Activated T-helper 17 cell treated with anti-CD3 and anti-CD28 coated beads, Interleukin-2, amount 50 U/mL, for 72 hours (primary cell): ENCODE measurements around the gene LRRC10. TPM values are rescaled to one million over a fixed set of nuclear protein-coding genes. Genes with fewer than 3 reads are reported as not detected.
"Not testable (repeated sequence)": the region's sequence is repeated elsewhere in the genome, so short reads cannot be mapped to it uniquely, and the experiment has no call there.

Source experiments
- ATAC-seq: fragments of 150-1000 bp; cut with Tn5 transposase; replicated peaks from 2 replicates; pipeline ENCODE4 v1.10.0; 2021; ENCODE audit warnings: mild to moderate bottlenecking, moderate library complexity
- H3K27ac Mint-ChIP-seq: one replicate; pipeline ENCODE4 v1.8.0; 2022; ENCODE audit warnings: mixed read lengths
- H3K27me3 Mint-ChIP-seq: one replicate; pipeline ENCODE4 v1.8.0; 2022; ENCODE audit warnings: mixed read lengths
- H3K36me3 Mint-ChIP-seq: one replicate; pipeline ENCODE4 v1.8.0; 2022; ENCODE audit warnings: low read depth, mild to moderate bottlenecking, mixed read lengths
- H3K4me1 Mint-ChIP-seq: one replicate; pipeline ENCODE4 v1.8.0; 2022; ENCODE audit warnings: mixed read lengths
- H3K4me3 Mint-ChIP-seq: one replicate; pipeline ENCODE4 v1.8.0; 2022; ENCODE audit warnings: mild to moderate bottlenecking, mixed read lengths
- H3K9me3 Mint-ChIP-seq: one replicate; pipeline ENCODE4 v1.8.0; 2022; ENCODE audit warnings: mixed read lengths
- total RNA-seq, 2 donors: library from RNA; stranded (reverse); gene quantifications; one replicate each; pipeline ENCODE4 v1.2.3, GENCODE V29; 2022

LRRC10 gene
- total RNA-seq, 2 donors from 2014 or later: not detected

DNA sequence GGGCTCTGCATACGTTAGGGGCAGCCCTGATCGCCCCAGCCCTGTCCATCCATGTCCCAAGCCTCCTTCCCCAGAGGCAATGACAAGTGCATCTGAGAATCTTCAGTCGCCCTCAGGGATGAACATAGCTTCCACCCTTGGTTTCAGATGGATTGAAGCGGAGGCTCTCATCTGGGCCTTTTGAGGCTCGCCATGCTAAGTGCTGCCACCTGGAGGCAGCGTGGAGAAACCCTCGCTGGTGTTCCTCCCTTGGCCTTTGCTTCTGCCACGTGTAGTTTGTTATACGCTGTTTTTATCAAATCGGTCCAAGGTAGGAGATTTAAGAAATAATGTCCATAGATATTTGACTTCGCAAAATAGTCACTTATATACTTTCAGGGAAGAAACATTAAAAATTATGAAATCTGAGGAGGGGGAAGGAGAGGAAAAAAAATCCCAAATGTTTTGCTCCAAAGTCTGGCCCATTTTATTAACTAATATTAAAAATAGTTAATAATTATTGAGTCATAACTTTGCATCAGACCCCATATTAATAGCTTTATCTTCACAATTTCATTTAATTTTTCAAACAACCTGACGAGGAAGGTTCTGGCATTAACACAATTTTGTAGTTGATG is 28.8 kb upstream of the LRRC10 start:
- H3K4me3 Mint-ChIP-seq: no peak overlapping the region

GRCh38 chr12:69633061-69633460 is 22.4 kb upstream of the LRRC10 start:
- Mint-ChIP-seq H3K9me3 (no peaks in the 10 kb centered on the region), H3K4me3 (no peak overlapping the region), H3K27ac (no peak overlapping the region), H3K27me3 (no peaks in the 10 kb centered on the region), H3K36me3 (no peaks in the 10 kb centered on the region), H3K4me1 (no peaks in the 10 kb centered on the region)
- ATAC-seq: no peak

More for the DNA sequence above, 28.8 kb upstream of the LRRC10 start:
- H3K9me3 Mint-ChIP-seq: no peaks in the 10 kb centered on the region
- no peaks in the 10 kb centered on the region for H3K36me3 Mint-ChIP-seq
- H3K27ac Mint-ChIP-seq: no peak overlapping the region
- no peaks in the 10 kb centered on the region for H3K27me3 Mint-ChIP-seq
- ATAC-seq: peak; percentile 67
- H3K4me1 Mint-ChIP-seq: no peaks in the 10 kb centered on the region

DNA sequence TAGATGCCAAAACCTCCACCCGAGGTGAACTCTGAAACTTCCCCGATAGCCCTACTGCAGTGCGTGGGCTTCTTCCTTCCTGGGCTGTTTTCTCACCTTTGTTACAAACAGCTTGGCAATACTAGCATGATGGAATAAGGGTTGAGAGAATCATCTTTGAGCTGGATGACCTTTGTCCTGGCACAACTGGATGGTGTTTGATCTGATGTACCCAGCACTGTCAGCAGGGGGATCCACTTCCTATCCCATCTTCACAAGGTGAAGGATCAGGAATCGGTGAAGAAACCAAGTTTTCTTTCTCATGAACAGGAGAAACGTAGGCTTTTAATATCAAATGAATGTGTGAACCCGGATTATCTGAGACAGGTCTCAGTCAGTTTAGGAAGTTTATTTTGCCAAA is 19.5 kb upstream of the LRRC10 start:
- ATAC-seq: no peak
- Mint-ChIP-seq H3K27ac (no peak overlapping the region), H3K36me3 (no peaks in the 10 kb centered on the region), H3K9me3 (no peaks in the 10 kb centered on the region), H3K27me3 (no peaks in the 10 kb centered on the region), H3K4me1 (no peaks in the 10 kb centered on the region), H3K4me3 (no peak overlapping the region)

DNA sequence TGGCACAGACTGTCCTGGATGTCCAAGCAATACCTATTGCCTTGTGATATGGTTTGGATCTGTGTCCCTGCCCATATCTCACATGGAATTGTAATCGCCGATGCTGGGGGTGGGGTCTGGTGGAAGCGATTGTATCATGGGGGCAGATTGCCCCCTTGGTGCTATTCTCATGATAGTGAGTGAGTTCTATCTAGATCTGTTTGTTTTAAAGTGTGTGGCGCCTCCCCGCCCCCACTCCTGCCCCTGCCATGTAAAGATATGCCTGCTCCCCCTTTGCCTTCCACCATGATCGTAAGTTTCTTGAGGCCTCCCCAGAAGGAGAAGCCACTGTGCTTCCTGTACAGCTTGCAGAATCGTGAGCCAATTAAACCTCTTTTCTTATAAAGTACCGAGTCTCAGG is 16.8 kb upstream of the LRRC10 start:
- no peaks in the 10 kb centered on the region for H3K36me3 Mint-ChIP-seq
- H3K4me1 Mint-ChIP-seq: no peaks in the 10 kb centered on the region
- H3K27ac Mint-ChIP-seq: no peak overlapping the region
- H3K9me3 Mint-ChIP-seq: no peaks in the 10 kb centered on the region
- H3K4me3 Mint-ChIP-seq: no peak overlapping the region
- no peak for ATAC-seq
- no peaks in the 10 kb centered on the region for H3K27me3 Mint-ChIP-seq

DNA sequence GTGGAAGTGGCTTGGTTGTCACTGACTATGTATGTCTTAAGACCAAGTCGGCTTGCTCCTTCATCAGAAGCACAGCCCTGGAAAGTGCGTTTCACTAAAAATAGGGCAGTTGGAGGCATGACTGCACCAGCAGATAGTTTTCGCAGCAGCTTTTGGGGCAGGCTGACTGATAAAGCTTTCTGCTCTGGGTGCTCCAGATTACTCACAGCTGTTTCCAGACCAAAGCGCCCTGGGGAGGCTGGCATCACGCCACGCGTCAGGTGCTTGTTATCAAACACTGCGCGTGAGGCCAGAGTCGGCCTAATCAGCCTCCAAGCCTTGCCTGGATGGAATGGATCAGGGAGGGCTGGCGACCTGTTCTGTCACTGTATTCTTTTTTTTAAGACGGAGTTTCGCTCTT is 13.3 kb upstream of the LRRC10 start:
- Mint-ChIP-seq H3K27ac (no peak overlapping the region), H3K36me3 (no peaks in the 10 kb centered on the region), H3K4me1 (no peaks in the 10 kb centered on the region), H3K27me3 (peaks cover 8% of the 10 kb centered on the region), H3K4me3 (no peak overlapping the region), H3K9me3 (no peaks in the 10 kb centered on the region)
- ATAC-seq: no peak

- no peaks in the 10 kb centered on the region for H3K4me1 Mint-ChIP-seq
- H3K4me3 Mint-ChIP-seq: no peak overlapping the region
- no peak for ATAC-seq
- no peak overlapping the region for H3K27ac Mint-ChIP-seq
- H3K36me3 Mint-ChIP-seq: no peaks in the 10 kb centered on the region
- peaks cover 17% of the 10 kb centered on the region for H3K27me3 Mint-ChIP-seq
- no peaks in the 10 kb centered on the region for H3K9me3 Mint-ChIP-seq
These were observed 10.8 kb upstream of the LRRC10 start for GRCh38 chr12:69621551-69621950.

DNA sequence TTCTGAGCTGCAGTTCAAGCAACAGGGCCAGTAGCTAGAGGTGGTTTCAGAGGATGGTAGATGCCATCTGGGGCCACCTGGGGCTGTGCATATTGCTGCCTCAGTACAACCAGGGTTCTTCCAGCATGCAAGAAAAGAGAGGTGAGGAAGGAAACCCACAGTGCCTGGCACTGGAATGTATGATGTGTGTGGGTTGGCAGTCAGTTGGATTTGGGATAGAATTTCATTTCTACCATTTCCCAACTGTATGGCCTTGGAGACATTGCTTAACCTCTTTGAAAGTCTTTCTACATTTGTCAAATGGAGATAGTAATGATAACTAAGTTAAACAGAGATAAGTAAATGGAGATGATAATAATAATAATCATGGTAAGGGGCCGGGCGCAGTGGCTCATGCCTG is 10.2 kb upstream of the LRRC10 start:
- Mint-ChIP-seq H3K27ac (no peak overlapping the region), H3K9me3 (no peaks in the 10 kb centered on the region), H3K4me3 (no peak overlapping the region), H3K27me3 (peaks cover 20% of the 10 kb centered on the region), H3K36me3 (no peaks in the 10 kb centered on the region), H3K4me1 (no peaks in the 10 kb centered on the region)
- ATAC-seq: no peak

GRCh38 chr12:69620077-69620476 is 9.4 kb upstream of the LRRC10 start:
- no peaks in the 10 kb centered on the region for H3K36me3 Mint-ChIP-seq
- no peak overlapping the region for H3K27ac Mint-ChIP-seq
- ATAC-seq: no peak
- H3K4me1 Mint-ChIP-seq: no peaks in the 10 kb centered on the region
- no peak overlapping the region for H3K4me3 Mint-ChIP-seq
- H3K9me3 Mint-ChIP-seq: no peaks in the 10 kb centered on the region
- peaks cover 26% of the 10 kb centered on the region for H3K27me3 Mint-ChIP-seq

DNA sequence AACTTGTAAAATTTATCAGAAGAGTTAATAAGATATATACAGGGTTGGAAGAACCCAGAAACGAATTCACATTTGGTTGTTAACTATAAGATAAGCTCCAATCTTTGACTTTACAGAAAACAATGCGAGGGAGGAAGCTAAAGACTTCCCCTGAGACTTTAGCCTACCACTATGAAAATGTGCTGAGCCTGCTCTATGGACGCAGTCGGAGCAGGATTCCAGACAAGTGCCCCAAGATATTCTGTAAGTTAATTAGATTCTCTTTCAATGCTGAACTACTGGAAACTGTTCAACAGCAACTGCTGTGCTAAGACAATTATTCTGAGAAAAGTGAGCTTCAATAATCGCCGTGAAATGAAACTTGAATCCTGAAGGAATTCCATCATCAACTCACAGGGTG is 8.3 kb upstream of the LRRC10 start:
- Mint-ChIP-seq H3K27me3 (peaks cover 26% of the 10 kb centered on the region), H3K9me3 (no peaks in the 10 kb centered on the region), H3K4me3 (no peak overlapping the region), H3K4me1 (no peaks in the 10 kb centered on the region), H3K27ac (no peak overlapping the region), H3K36me3 (no peaks in the 10 kb centered on the region)
- no peak for ATAC-seq

DNA sequence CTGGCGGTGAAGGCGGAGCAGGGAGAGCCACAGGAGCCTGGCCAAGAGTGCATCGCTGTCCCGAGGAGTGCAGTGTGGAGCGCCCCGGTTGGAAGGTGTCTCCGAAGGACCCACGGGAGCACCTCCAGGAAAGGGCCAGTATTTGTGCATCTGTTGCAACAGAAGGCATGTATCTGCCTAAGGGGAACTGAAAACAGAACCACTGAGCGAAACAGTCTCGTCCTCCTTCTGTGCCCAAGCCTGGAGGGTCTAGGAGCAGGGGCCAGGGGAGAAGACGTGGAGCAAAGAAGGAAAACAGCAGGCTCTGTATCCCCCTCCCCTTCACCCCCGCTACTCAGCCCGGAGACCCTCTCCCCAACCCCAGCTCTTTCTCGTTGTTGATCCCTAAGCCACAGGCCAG is 5.3 kb upstream of the LRRC10 start:
- Mint-ChIP-seq H3K27me3 (peaks cover 28% of the 10 kb centered on the region), H3K4me1 (no peaks in the 10 kb centered on the region), H3K4me3 (no peak overlapping the region), H3K36me3 (no peaks in the 10 kb centered on the region), H3K27ac (no peak overlapping the region), H3K9me3 (no peaks in the 10 kb centered on the region)
- ATAC-seq: no peak

- Mint-ChIP-seq H3K36me3 (no peaks in the 10 kb centered on the region), H3K27ac (no peak overlapping the region), H3K4me3 (no peak overlapping the region), H3K9me3 (no peaks in the 10 kb centered on the region), H3K27me3 (peaks cover 20% of the 10 kb centered on the region), H3K4me1 (no peaks in the 10 kb centered on the region)
- no peak for ATAC-seq
These were observed 2.6 kb upstream of the LRRC10 start for GRCh38 chr12:69613351-69613750.

- no peak for ATAC-seq
- Mint-ChIP-seq H3K27me3 (peaks cover 6% of the 10 kb centered on the region), H3K4me3 (no peak overlapping the region), H3K9me3 (no peaks in the 10 kb centered on the region), H3K27ac (no peak overlapping the region), H3K4me1 (no peaks in the 10 kb centered on the region), H3K36me3 (no peaks in the 10 kb centered on the region)
These were observed 581 bp downstream of the LRRC10 start for GRCh38 chr12:69610126-69610525.

- ATAC-seq: no peak
- Mint-ChIP-seq H3K4me3 (no peak overlapping the region), H3K36me3 (peaks cover 5% of the 10 kb centered on the region), H3K27ac (no peak overlapping the region), H3K9me3 (no peaks in the 10 kb centered on the region), H3K4me1 (no peaks in the 10 kb centered on the region), H3K27me3 (no peaks in the 10 kb centered on the region)
These were observed 2.6 kb downstream of the LRRC10 start for GRCh38 chr12:69608114-69608513.

DNA sequence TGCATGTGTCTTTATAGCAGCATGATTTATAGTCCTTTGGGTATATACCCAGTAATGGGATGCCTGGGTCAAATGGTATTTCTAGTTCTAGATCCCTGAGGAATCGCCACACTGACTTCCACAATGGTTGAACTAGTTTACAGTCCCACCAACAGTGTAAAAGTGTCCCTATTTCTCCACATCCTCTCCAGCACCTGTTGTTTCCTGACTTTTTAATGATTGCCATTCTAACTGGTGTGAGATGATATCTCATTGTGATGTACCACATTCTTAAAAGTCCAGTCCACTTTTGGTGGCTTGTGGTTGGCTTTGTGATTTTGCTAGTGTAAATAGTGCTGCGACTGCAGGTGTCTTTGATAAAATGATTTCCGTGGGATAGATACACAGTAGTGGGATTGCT is 6.4 kb downstream of the LRRC10 start:
- ATAC-seq, H3K4me1 Mint-ChIP-seq, H3K4me3 Mint-ChIP-seq, H3K27ac Mint-ChIP-seq, H3K9me3 Mint-ChIP-seq, H3K27me3 Mint-ChIP-seq: not testable (repeated sequence)
- peaks cover 41% of the 10 kb centered on the region for H3K36me3 Mint-ChIP-seq

DNA sequence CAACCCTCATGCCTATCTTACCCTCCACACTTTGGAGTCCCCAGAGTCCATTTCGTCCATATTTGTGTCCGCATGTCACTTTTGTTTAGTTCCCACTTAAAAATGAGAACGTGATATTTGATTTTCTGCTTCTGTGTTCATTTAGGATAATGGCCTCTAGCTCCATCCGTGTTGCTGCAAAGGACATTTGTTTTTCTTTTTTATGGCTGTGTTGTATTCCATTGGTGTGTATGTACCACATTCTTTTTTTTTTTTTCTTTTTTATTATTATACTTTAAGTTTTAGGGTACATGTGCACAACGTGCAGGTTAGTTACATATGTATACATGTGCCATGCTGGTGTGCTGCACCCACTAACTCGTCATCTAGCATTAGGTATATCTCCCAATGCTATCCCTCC is 7.2 kb downstream of the LRRC10 start:
- not testable (repeated sequence) for ATAC-seq
- peaks cover 48% of the 10 kb centered on the region for H3K36me3 Mint-ChIP-seq

GRCh38 chr12:69602954-69603353 is 7.8 kb downstream of the LRRC10 start:
- no peak overlapping the region for H3K27ac Mint-ChIP-seq
- H3K36me3 Mint-ChIP-seq: peaks cover 54% of the 10 kb centered on the region
- ATAC-seq: no peak
- no peaks in the 10 kb centered on the region for H3K27me3 Mint-ChIP-seq
- H3K4me3 Mint-ChIP-seq: no peak overlapping the region
- H3K4me1 Mint-ChIP-seq: no peaks in the 10 kb centered on the region
- H3K9me3 Mint-ChIP-seq: no peaks in the 10 kb centered on the region

More for the DNA sequence above, 7.2 kb downstream of the LRRC10 start:
- H3K27me3 Mint-ChIP-seq, H3K9me3 Mint-ChIP-seq, H3K4me3 Mint-ChIP-seq, H3K4me1 Mint-ChIP-seq, H3K27ac Mint-ChIP-seq: not testable (repeated sequence)
